EL (cell line): ENCODE measurements around the gene CDH13.

Experiments used
- DNase-seq: peaks from one replicate; pipeline ENCODE4 v3.0.0-alpha.2; 2016

Gene CDH13

GRCh38 chr16:83010776-83011720 is 384.3 kb downstream of the CDH13 start:
- no peak for DNase-seq

- DNase-seq = peak; percentile 25
Observed at GRCh38 chr16:83011939-83012338, 385.2 kb downstream of the CDH13 start.

- no peak for DNase-seq
Observed at GRCh38 chr16:83013071-83013470, 386.3 kb downstream of the CDH13 start.

GRCh38 chr16:83019963-83020362 is 393.2 kb downstream of the CDH13 start:
- no peak for DNase-seq

GRCh38 chr16:83021045-83021444 is 394.3 kb downstream of the CDH13 start:
- no peak for DNase-seq

GRCh38 chr16:83021746-83022145 is 395.0 kb downstream of the CDH13 start:
- no peak for DNase-seq

- DNase-seq = no peak
Observed at GRCh38 chr16:83023011-83023410, 396.2 kb downstream of the CDH13 start.

GRCh38 chr16:83023640-83024039 is 396.9 kb downstream of the CDH13 start:
- DNase-seq = no peak

GRCh38 chr16:83027973-83028372 is 401.2 kb downstream of the CDH13 start:
- no peak for DNase-seq

GRCh38 chr16:83029467-83029866 is 402.7 kb downstream of the CDH13 start:
- DNase-seq = no peak

GRCh38 chr16:83031524-83031923 is 404.8 kb downstream of the CDH13 start:
- no peak for DNase-seq

GRCh38 chr16:83037102-83037501 is 410.3 kb downstream of the CDH13 start:
- no peak for DNase-seq

GRCh38 chr16:83037884-83038283 is 411.1 kb downstream of the CDH13 start:
- no peak for DNase-seq

- peak; percentile 62 for DNase-seq
Observed at GRCh38 chr16:83040174-83040573, 413.4 kb downstream of the CDH13 start.

GRCh38 chr16:83044589-83044988 is 417.8 kb downstream of the CDH13 start:
- DNase-seq = no peak

- no peak for DNase-seq
Observed at GRCh38 chr16:83045790-83046189, 419.0 kb downstream of the CDH13 start.

- DNase-seq = no peak
Observed at GRCh38 chr16:83046664-83047063, 419.9 kb downstream of the CDH13 start.

GRCh38 chr16:83051451-83051850 is 424.7 kb downstream of the CDH13 start:
- no peak for DNase-seq

- DNase-seq = no peak
Observed at GRCh38 chr16:83054283-83054682, 427.5 kb downstream of the CDH13 start.

GRCh38 chr16:83058376-83058775 is 431.6 kb downstream of the CDH13 start:
- DNase-seq = no peak

- no peak for DNase-seq
Observed at GRCh38 chr16:83059237-83059636, 432.5 kb downstream of the CDH13 start.

GRCh38 chr16:83066011-83066410 is 439.2 kb downstream of the CDH13 start:
- no peak for DNase-seq

GRCh38 chr16:83066881-83067280 is 440.1 kb downstream of the CDH13 start:
- no peak for DNase-seq

- peak; percentile 34 for DNase-seq
Observed at GRCh38 chr16:83068686-83069085, 441.9 kb downstream of the CDH13 start.
